CD1c-positive myeloid dendritic cell (primary cell): ENCODE results near the gene WFDC12.
A peak's percentile ranks its signal among the peaks of the same experiment; 100 is the strongest.
"Not testable (repeated sequence)": the region's sequence is repeated elsewhere in the genome, so short reads cannot be mapped to it uniquely, and the experiment has no call there.

Experiments
- DNase-seq: peaks from one replicate; pipeline ENCODE4 v3.0.0-alpha.2; 2016; ENCODE audit errors: extremely low spot score

WFDC12 gene, protein sequence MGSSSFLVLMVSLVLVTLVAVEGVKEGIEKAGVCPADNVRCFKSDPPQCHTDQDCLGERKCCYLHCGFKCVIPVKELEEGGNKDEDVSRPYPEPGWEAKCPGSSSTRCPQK

GRCh38 chr20:45124365-45124764 lies at the start of gene WFDC12:
TSS of gene WFDC12 (minus strand) at chr20:45124465. CDS start at chr20:45124447, 18 bp downstream.
- DNase-seq, result no peak

- no peak for DNase-seq
These were observed 49.3 kb upstream of the WFDC12 start for GRCh38 chr20:45173522-45173921.

- no peak for DNase-seq
These were observed 40.6 kb upstream of the WFDC12 start for GRCh38 chr20:45164906-45165305.

GRCh38 chr20:45163083-45163803 lies 39.0 kb upstream of the WFDC12 start:
- no peak for DNase-seq

- DNase-seq, result no peak
These were observed 33.7 kb upstream of the WFDC12 start for GRCh38 chr20:45157962-45158361.

- DNase-seq, result peak; percentile 76
These were observed 32.4 kb upstream of the WFDC12 start for GRCh38 chr20:45156713-45157112.

DNA sequence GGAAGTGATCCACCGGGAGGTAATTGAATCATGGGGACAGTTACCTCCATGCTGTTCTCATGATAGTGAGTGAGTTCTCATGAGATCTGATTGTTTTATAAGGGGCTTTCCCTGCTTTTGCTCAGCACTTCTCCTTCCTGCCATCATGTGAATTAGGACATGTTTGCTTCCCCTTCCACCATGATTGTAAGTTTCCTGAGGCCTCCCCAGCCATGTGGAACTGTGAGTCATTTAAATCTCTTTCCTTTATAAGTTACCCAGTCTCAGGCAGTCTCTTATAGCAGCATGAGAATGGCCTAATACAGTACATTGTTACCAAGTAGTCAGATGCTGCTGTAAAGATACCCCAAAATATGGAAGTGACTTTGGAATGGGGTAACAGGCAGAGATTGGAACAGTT lies 30.5 kb upstream of the WFDC12 start:
- peak; percentile 59 for DNase-seq

DNA sequence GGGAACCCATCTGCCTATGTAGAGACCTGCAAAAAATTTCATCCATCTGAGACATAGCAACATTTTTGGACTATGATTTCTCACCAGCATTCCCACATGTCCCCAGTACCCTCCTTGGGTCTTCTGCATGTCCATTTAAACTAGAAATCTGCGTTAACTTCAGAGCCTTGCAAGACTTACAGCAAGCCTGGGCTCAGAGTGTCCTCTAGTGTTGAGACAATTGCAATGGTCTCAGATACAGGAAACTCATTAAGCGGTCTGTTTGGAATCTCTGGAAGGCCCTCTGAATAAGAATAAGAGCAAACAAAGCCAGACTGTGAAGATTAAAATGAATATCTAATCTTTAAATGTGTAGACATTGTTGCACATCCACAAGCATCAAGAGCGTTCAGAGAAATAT lies 29.9 kb upstream of the WFDC12 start:
- no peak for DNase-seq

DNA sequence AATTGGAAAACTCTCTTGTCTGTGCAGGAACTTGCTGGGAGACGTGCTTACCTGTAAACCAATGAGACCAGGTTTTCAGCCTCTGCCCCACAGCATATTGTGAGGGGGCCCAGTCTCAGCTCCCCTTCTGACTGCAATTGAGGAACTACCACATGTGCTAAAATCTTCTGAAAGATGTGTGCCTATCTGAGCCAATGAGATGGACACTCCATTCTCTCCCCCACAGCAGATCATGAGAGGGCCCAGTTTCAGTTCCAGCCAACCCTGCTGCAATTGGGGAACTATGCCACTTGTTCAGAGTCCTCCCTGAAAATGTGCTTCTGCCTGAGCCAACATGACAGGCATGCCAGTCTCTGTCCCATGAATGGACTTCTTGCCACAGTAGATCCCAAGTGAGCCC lies 29.5 kb upstream of the WFDC12 start:
- peak; percentile 91 for DNase-seq

GRCh38 chr20:45153147-45153546 lies 28.9 kb upstream of the WFDC12 start:
- DNase-seq, result no peak

DNA sequence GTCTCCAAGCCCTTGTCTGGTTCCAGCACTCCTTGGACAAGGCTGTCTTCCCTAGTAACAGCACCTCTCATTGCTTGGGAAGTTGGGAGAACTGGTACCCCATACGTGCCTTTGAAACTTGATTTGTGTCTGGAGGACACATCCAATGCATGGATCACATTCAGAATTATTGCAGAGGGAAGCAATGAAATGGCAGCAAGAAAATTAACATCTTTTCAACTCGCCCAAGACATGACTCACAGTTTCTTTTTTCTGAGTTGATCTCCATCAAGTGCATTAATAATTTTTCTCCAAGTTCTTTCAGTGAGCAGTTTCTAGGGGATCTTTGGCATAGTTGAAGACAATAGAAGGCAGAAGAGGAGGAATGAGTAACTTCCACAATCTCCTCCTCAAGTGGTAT lies 28.1 kb upstream of the WFDC12 start:
- no peak for DNase-seq

DNA sequence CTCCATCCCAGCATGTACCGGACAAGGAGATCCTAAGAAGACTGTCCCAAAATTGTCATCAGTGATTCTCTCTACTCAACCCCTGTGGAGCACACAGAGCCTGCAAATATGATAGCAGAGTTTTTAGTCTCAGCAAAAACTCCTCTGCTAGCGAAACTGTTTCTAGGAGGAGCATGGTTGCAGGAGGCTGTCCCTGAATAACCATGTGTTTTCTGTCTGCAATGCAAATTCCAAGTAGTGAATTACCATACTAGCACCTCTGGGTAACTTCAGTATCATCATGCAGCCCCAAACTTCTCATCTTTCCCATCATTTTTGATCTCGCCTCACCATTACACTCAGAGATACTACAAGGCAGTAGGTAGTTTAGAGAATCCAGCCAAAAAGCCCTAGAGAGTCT lies 24.8 kb upstream of the WFDC12 start:
- DNase-seq, result no peak

- no peak for DNase-seq
These were observed 16.6 kb upstream of the WFDC12 start for GRCh38 chr20:45140836-45141235.

- not testable (repeated sequence) for DNase-seq
These were observed 15.6 kb upstream of the WFDC12 start for GRCh38 chr20:45139733-45140375.

DNA sequence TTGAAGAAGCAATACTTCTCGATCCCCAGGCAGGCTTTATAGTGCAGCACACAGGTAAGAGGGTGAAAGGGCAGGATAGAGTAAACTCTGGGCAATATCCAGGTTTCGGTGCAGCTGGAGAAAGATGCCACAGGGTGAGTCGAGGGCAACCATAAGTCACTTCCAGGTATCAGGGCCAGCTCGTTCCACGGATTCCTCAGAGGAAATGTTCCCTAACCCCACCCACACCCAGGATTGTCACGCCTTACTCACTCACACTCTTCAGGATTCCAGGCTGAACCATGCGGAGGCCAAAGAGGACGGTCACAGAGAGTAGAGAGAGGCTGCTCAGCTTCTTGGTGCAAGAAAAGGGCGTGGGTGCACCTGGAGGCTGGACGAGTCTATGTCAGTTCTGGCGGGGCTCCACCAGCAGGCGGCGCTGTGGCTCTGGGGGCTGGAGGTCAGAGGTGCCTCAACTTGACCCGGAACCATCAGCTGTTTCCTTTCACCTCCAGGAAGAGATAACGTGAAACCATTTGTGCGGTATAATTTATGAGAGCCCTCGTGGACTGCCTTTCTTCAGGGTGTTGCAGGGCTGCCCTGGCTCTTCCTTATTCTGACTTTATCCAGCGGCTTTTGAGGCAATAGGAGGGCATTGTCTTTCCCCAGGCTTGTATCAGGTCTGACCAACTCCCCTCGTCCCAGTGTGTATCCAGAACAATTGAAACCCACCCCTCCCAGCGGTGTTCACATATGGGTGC lies 14.5 kb upstream of the WFDC12 start:
- peak; percentile 78 for DNase-seq

GRCh38 chr20:45136911-45137310 lies 12.6 kb upstream of the WFDC12 start:
- DNase-seq, result no peak

DNA sequence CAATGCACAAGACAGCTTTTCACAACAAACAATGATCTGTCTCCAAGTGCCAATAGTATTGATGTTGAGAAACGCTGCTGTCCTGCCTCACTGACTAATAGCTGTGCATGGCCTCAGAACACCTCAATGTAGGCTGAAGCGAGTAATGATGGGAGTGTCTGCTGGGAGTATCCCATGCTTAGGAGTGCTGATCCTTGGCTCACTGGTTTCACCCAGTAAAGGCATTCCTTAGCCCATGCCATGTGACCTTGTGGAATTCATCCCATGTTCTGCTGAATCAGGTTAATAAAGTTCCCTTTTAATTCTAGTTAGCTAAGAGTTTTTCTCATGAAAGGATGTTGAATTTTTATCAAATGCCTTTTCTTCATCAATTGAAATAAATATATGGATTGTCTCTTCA lies 3.8 kb upstream of the WFDC12 start:
- no peak for DNase-seq

GRCh38 chr20:45121388-45121787 lies 2.9 kb downstream of the WFDC12 start:
- no peak for DNase-seq

GRCh38 chr20:45119556-45120266 lies 4.6 kb downstream of the WFDC12 start:
- DNase-seq, result no peak

GRCh38 chr20:45118028-45118427 lies 6.2 kb downstream of the WFDC12 start:
- no peak for DNase-seq

GRCh38 chr20:45117581-45117980 lies 6.7 kb downstream of the WFDC12 start:
- DNase-seq, result no peak

DNA sequence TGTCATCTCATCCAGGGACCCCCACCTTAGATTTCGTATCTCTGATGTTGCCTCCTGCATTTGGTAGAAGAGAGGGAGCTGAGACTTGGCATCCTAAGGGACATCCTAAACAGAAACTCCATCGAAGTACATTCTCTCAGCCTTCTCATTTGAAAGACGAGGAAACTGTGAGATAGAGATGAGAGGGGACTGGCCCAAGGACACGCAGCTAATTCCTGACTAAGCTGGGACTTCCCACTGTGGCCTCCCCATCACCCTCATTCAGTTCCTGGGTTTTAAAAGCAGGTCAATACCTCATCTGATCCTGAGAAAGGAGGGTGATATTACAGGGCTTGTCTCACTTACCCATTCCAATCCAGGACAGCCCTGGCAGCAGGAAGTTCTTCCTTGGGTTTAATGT lies 8.4 kb downstream of the WFDC12 start:
- no peak for DNase-seq
